Vagina (tissue), 2 donors: ENCODE measurements around the gene UROD.

Experiments
- POLR2A ChIP-seq, 2 donors: fragments of 450-650 bp; IDR thresholded peaks; one replicate each; pipeline ENCODE4 v1.6.1; 2017; ENCODE audit warnings: antibody characterized with exemption in 2 of 2, mild to moderate bottlenecking in 2 of 2, moderate library complexity in 2 of 2
- POLR2AphosphoS5 ChIP-seq, 2 donors: sonication (generic); formaldehyde crosslinking; IDR thresholded peaks; one replicate each; pipeline ENCODE4 v1.9.0; 2017; ENCODE audit warnings: antibody characterized with exemption in 2 of 2, mild to moderate bottlenecking in 2 of 2, low read depth in 1 of 2; ENCODE audit not compliant: insufficient read depth in 1 of 2
- TF ChIP-seq, protein P1 (sequence below), 3 experiments: fragments of 450-650 bp in 2 of 3; fragments of 200-600 bp in 1 of 3; sonication (generic) in 1 of 3; IDR thresholded peaks; one replicate each; pipeline ENCODE4 v1.5.1; 2017 to 2019; ENCODE audit warnings: antibody characterized with exemption in 3 of 3, mild to moderate bottlenecking in 2 of 3, moderate library complexity in 2 of 3

- TF ChIP-seq POLR2A (IDR thresholded peaks at IDR 0.05) = no peak
- TF ChIP-seq, protein P1, sequence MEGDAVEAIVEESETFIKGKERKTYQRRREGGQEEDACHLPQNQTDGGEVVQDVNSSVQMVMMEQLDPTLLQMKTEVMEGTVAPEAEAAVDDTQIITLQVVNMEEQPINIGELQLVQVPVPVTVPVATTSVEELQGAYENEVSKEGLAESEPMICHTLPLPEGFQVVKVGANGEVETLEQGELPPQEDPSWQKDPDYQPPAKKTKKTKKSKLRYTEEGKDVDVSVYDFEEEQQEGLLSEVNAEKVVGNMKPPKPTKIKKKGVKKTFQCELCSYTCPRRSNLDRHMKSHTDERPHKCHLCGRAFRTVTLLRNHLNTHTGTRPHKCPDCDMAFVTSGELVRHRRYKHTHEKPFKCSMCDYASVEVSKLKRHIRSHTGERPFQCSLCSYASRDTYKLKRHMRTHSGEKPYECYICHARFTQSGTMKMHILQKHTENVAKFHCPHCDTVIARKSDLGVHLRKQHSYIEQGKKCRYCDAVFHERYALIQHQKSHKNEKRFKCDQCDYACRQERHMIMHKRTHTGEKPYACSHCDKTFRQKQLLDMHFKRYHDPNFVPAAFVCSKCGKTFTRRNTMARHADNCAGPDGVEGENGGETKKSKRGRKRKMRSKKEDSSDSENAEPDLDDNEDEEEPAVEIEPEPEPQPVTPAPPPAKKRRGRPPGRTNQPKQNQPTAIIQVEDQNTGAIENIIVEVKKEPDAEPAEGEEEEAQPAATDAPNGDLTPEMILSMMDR (IDR thresholded peaks at IDR 0.05) = no peak
- TF ChIP-seq POLR2AphosphoS5 (IDR thresholded peaks at IDR 0.05; ENCODE audit: insufficient read depth in 1 of 2, low read depth in 1 of 2) = no peak
Measured at GRCh38 chr1:45059829-45060228, 47.8 kb downstream of the UROD start.
